ENCODE results near the gene ARHGEF4.

Gene ARHGEF4

DNA sequence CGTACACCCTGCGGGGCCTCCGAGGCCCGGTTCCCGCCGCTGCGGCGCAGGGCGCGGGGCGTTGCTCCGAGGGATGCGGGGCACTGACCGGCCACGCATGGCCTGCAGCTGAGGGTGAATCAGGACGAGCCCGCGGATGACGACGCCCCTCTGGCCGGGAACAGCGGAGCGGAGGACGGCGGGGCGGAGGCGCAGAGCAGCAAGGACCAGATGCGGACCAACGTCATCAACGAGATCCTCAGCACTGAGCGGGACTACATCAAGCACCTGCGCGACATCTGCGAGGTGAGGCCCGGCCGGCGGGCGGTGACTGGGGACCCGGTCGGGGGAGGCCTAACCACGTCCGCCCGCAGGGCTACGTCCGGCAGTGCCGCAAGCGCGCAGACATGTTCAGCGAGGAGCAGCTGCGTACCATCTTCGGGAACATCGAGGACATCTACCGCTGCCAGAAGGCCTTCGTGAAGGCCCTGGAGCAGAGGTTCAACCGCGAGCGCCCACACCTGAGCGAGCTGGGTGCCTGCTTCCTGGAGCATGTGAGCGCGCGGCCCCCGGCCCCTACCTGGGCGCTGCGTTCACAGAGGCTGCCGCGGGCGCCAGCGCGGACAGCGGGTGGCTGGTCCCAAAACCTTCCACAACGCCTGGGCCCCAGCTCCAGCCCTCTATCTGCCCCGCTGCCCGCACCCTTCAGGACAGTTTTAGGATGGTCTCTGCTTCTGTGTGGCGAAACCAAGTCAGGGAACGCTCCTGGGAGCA is 203.4 kb downstream of the ARHGEF4 start:
- DNase-seq (ENCODE audit: low spot score) = no peak

DNA sequence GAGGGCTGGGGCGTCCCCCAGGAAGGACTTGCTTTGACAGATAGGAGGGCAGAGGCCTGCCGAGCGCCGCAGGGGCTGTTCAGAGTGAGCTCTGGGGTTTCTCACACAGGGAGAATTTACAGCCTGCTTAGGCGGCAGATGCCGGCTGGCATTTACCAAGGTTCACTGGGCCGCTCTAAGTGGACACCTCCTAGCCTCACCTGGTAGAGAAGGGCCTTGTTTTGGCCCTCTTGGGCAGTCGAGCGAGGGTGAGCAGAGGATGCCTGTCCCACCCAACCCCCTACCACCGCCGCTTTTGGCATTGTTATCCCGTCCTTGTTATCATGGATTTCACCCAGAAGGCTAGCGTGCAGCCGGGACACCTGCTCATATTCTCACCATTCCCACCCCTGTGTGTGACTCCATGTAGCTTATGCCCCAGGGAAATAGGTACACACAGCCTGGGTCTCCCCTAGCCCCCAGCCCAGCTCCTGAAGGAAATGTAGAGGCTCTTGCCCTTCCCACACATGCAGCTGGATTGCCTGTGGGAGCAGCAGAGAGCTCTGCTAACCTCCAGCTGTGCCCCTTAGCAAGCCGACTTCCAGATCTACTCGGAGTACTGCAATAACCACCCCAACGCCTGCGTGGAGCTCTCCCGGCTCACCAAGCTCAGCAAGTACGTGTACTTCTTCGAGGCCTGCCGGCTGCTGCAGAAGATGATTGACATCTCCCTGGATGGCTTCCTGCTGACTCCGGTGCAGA is 204.1 kb downstream of the ARHGEF4 start:
- DNase-seq (ENCODE audit: low spot score) = no peak

- no peak for DNase-seq (ENCODE audit: low spot score)
Measured at GRCh38 chr2:131041402-131042147, 204.9 kb downstream of the ARHGEF4 start.

DNA sequence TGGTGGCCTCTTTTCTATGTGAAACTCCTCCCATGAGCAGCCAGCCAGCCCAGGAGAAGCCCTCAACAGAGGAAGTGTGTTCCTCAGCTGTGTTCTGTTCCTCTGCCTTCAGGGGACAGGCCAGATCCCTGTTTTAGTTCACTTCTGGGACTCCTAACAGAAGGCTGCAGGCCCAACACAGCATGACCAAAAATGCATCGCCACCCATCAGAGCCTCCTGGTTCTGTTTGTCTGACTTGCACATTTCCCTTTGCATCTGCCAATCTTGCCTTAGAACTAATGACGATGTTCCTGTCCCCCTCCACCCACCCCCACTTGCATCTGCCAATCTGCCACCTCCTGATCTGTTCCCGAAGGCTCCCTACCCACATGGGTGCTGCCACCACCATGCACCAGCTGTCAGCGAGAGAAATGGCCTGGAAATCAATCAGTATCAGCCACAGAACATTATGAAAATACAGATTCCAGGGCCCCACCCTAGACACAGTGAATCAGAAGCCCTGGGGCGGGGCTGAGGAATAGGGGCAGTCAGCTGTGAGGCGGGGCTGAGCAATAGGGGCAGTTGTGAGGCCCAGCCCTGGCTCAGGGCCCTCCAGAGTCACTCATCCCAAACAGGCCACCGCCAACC is 205.5 kb downstream of the ARHGEF4 start:
- DNase-seq (ENCODE audit: low spot score) = no peak

DNA sequence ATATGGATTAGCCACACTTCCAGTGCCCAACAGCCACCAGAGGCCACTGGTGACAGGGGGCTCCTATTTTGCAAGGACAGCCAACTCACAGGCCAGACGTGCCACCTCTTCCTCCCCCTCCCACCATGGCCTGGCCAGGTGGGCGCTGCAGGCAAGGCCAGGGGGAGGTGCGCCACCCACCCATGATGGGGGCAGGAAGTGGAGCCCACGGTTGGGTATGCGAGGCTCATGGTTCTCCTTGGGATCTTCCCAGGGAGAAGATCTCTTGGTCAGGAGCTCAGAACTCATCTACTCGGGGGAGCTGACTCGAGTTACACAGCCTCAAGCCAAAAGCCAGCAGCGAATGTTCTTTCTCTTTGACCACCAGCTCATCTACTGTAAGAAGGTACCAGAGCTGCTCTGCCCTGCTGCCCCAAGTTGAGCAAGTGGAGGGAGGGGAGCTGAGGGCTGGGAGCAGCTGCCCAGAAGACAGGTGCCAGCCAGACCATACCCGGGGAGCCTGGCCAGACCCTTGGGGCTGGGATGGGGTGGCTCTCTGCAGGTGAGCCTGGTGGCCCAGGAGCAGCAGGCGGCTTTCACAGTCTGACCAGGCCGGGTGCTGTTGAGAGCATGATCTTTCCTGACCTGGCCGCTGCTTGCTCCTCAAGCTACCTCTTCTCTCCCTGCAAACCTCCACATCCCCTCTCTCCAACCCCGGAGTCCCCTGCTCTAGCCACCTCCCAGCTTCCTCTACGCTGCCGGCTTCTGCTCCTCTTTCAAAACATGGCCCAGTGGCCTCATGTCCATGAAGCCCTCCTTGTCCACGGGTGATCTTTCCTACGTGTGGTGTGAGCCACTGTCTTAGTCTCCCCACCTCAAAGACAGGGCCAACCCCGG is 206.7 kb downstream of the ARHGEF4 start:
- no peak for DNase-seq (ENCODE audit: low spot score)

- DNase-seq (ENCODE audit: low spot score) = no peak
Measured at GRCh38 chr2:131044075-131044756, 207.5 kb downstream of the ARHGEF4 start.

DNA sequence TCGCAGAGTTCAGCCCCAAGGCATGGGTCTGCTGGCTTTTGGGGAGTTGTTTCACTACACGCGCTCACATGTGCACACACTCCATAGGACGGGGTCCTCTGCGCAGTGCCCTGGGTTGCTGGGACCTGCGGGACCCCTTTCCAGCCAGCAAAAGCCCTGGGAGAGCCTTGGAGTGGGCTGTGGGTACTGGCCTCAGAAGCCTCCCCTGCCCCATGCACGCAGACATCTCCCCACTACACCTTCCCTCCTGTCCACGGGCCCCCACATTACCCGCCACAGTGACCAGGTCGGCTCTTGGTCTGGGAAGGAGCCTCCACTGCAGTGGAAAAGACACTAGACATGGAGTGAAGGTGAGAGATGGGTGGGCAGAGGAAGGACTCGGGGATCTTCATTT is 208.0 kb downstream of the ARHGEF4 start:
- no peak for DNase-seq (ENCODE audit: low spot score)

- DNase-seq (ENCODE audit: low spot score) = no peak
Measured at GRCh38 chr2:131045286-131046027, 208.7 kb downstream of the ARHGEF4 start.

GRCh38 chr2:131046028-131046917 is 209.6 kb downstream of the ARHGEF4 start:
- no peak for DNase-seq (ENCODE audit: low spot score)

GRCh38 chr2:131046918-131047652 is 210.4 kb downstream of the ARHGEF4 start:
- DNase-seq (ENCODE audit: low spot score) = no peak

- no peak for DNase-seq (ENCODE audit: low spot score)
Measured at GRCh38 chr2:131047920-131048560, 211.3 kb downstream of the ARHGEF4 start.

DNA sequence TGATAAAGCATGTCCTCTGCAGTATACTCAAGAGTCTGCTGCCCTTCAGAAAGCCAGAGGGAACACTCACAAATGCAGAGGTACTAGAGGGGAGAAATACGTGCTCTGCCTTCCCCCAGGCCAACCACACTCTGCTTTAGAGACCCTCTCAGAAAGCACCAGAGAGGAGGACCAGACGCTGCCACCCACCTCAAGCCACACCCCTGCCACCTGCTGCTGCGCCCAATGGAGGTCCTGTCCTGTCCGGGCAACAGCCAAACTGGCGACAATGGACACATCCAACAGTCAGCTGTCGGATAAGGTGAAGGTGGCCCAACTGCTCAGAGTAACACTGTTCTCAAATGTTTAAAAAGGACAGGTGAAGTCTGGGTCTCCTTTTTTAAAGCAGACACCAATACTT is 211.9 kb downstream of the ARHGEF4 start:
- DNase-seq (ENCODE audit: low spot score) = no peak

- DNase-seq (ENCODE audit: low spot score) = no peak
Measured at GRCh38 chr2:131049150-131049718, 212.5 kb downstream of the ARHGEF4 start.

DNA sequence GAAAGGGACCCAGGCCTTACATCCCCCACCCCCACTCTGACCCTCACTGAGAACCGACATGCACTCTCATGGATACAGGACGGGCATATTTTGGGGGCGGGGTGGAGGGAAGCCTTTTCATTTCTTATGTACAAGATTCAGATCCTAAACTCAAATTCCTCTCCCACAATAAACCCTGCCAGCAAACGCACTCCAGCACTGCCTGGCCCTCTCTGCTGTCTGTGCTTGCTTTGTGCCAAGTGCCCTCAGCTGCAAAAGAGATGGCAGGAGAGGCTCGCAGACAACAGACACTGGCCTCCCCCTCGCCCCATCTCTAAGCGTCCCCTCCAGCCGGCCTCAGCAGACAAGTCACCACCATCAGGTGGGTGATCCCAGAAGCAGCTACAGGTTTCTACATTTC is 214.2 kb downstream of the ARHGEF4 start:
- DNase-seq (ENCODE audit: low spot score) = no peak

- no peak for DNase-seq (ENCODE audit: low spot score)
Measured at GRCh38 chr2:131052741-131053263, 216.1 kb downstream of the ARHGEF4 start.

- DNase-seq (ENCODE audit: low spot score) = no peak
Measured at GRCh38 chr2:131054488-131054887, 217.8 kb downstream of the ARHGEF4 start.
